K562 (cell line): ENCODE data around the gene EVI5L. TPM values are rescaled to one million over a fixed set of nuclear protein-coding genes. Genes with fewer than 3 reads are reported as not detected.

Experiments
- ATAC-seq: fragments of 200-7000 bp; cut with Tn5 transposase; 3 replicates; pipeline ENCODE4 v1.9.1; 2020; ENCODE audit warnings: moderate library complexity
- BruUV-seq: library from RNA; stranded (reverse); fragments of 400-500 nt; replicated peaks from 2 replicates; lab custom pipeline; 2021; lab: Mats Ljungman, UMichigan
- CTCF ChIA-PET: fragments of 300-600 bp; formaldehyde crosslinking; extraction: SDS; loops from one replicate; lab custom pipeline; 2021; ENCODE audit warnings: low intra/inter-chr PET ratio; lab: Yijun Ruan, JAX
- POLR2A ChIA-PET: fragments of 300-600, 350-650 bp; sonication (Branson Sonifier 250); formaldehyde crosslinking; extraction: SDS; loops from one replicate; lab custom pipeline; 2021; ENCODE audit warnings: antibody characterized with exemption, inconsistent platforms; lab: Yijun Ruan, JAX
- DNase-seq, 4 experiments: peaks; one replicate each; pipeline versions ENCODE4 v3.0.0 to v3.0.0-alpha.2; 2011 to 2018; ENCODE audit warnings: low spot score in 3 of 4, mixed read lengths in 3 of 4; ENCODE audit errors: extremely low read depth in 1 of 4
- FAIRE-seq: peaks from 2 replicates; lab custom pipeline; 2011; peaks lifted over from hg19 to GRCh38; lab: Jason Lieb, UNC
- H2AFZ ChIP-seq: 2 replicates; pipeline ENCODE4 v1.6.0; 2011; ENCODE audit warnings: low read depth, low read length, control low read depth, inconsistent platforms
- H3K27ac ChIP-seq: fragments of 200-600 bp; 3 replicates; pipeline ENCODE4 v1.8.0; 2011; ENCODE audit warnings: low read depth, mild to moderate bottlenecking, control low read depth, inconsistent platforms, low read length, moderate library complexity, mixed read lengths; ENCODE audit errors: extremely low read depth
- H3K27me3 ChIP-seq, 2 experiments: fragments of 300-600 bp in 1 of 2; 2 replicates in 1 of 2; 3 replicates in 1 of 2; pipeline versions ENCODE4 v1.6.0 to v1.8.0; 2011; ENCODE audit warnings: inconsistent platforms in 2 of 2, low read length in 2 of 2, mild to moderate bottlenecking in 1 of 2, mixed read lengths in 1 of 2, moderate library complexity in 1 of 2; ENCODE audit not compliant: control insufficient read depth in 2 of 2, insufficient read depth in 2 of 2
- H3K36me3 ChIP-seq: fragments of 300-600 bp; 3 replicates; pipeline ENCODE4 v1.8.0; 2011; ENCODE audit warnings: mild to moderate bottlenecking, low read length, inconsistent platforms; ENCODE audit not compliant: control insufficient read depth, insufficient read depth
- H3K4me1 ChIP-seq, 2 experiments: fragments of 200-600 bp in 1 of 2; replicated peaks in 1 of 2; 2 replicates in 1 of 2; 3 replicates in 1 of 2; pipeline versions ENCODE4 v1.5.1 to v1.8.0; 2011; ENCODE audit warnings: inconsistent platforms in 2 of 2, low read length in 2 of 2, mild to moderate bottlenecking in 1 of 2, mixed read lengths in 1 of 2, moderate library complexity in 1 of 2; ENCODE audit not compliant: control insufficient read depth in 2 of 2, insufficient read depth in 2 of 2
- H3K4me2 ChIP-seq: 2 replicates; pipeline ENCODE4 v1.6.1; 2011; ENCODE audit warnings: low read length, control low read depth, inconsistent platforms, mixed read lengths; ENCODE audit not compliant: insufficient read depth
- H3K4me3 ChIP-seq: fragments of 200-600 bp; sonication (generic), shearing (Covaris generic); 2 replicates; pipeline ENCODE4 v1.5.1; 2016; ENCODE audit warnings: control low read depth, inconsistent platforms
- H3K79me2 ChIP-seq: fragments of 200-600 bp; 3 replicates; pipeline ENCODE4 v1.8.0; 2011; ENCODE audit warnings: low read length, inconsistent platforms; ENCODE audit not compliant: control insufficient read depth, insufficient read depth
- H3K9ac ChIP-seq, 2 experiments: 2 replicates each; pipeline versions ENCODE4 v1.6.0 to v1.6.1; 2011; ENCODE audit warnings: low read depth in 2 of 2, low read length in 2 of 2, control low read depth in 1 of 2, inconsistent platforms in 1 of 2, mild to moderate bottlenecking in 1 of 2, mixed read lengths in 1 of 2; ENCODE audit not compliant: insufficient read depth in 1 of 2
- H3K9me1 ChIP-seq: one replicate; pipeline ENCODE4 v1.6.0; 2011; ENCODE audit warnings: inconsistent platforms, mild to moderate bottlenecking, low read length, moderate library complexity; ENCODE audit not compliant: control insufficient read depth, insufficient read depth
- H3K9me3 ChIP-seq: replicated peaks from 2 replicates; pipeline ENCODE4 v1.5.1; 2011; ENCODE audit warnings: low read depth, low read length, inconsistent platforms; ENCODE audit not compliant: control insufficient read depth, insufficient read depth
- H4K20me1 ChIP-seq: replicated peaks from 2 replicates; pipeline ENCODE4 v1.6.1; 2011; ENCODE audit warnings: low read length, inconsistent platforms, mixed read lengths; ENCODE audit not compliant: control insufficient read depth, insufficient read depth
- ASH1L ChIP-seq: fragments of 450-650 bp; IDR thresholded peaks from 2 replicates; pipeline ENCODE4 v1.6.1; 2018; ENCODE audit warnings: borderline replicate concordance, mild to moderate bottlenecking, low read depth; ENCODE audit not compliant: partially characterized antibody
- ATF6 ChIP-seq: sonication (generic); formaldehyde crosslinking; IDR thresholded peaks from 2 replicates; pipeline ENCODE4 v1.4.0; 2020; ENCODE audit warnings: mild to moderate bottlenecking, missing genetic modification reagents
- CHD2 ChIP-seq: IDR thresholded peaks from 2 replicates; pipeline ENCODE4 v1.6.1; 2011; ENCODE audit warnings: low read depth, low read length
- GTF2B ChIP-seq: IDR thresholded peaks from 2 replicates; pipeline ENCODE4 v1.6.1; 2011; ENCODE audit not compliant: insufficient read length; ENCODE audit errors: extremely low read depth
- ILF3 ChIP-seq: fragments of 450-650 bp; IDR thresholded peaks from 2 replicates; pipeline ENCODE4 v1.6.1; 2018; ENCODE audit warnings: antibody characterized with exemption, mild to moderate bottlenecking, moderate library complexity, borderline replicate concordance
- POU5F1 ChIP-seq: fragments of 150-350 bp; IDR thresholded peaks from 2 replicates; pipeline ENCODE4 v1.6.1; 2014; ENCODE audit warnings: borderline replicate concordance, low read length, low read depth, mild to moderate bottlenecking; ENCODE audit not compliant: partially characterized antibody
- RBM22 ChIP-seq: fragments of 200-400 bp; formaldehyde crosslinking; IDR thresholded peaks from 2 replicates; pipeline ENCODE4 v1.6.1; 2018; ENCODE audit warnings: low read length, low read depth; ENCODE audit not compliant: poor library complexity, severe bottlenecking
- RFX7 ChIP-seq: fragments of 250-450 bp; sonication (Bioruptor Pico); IDR thresholded peaks from 2 replicates; pipeline ENCODE4 v1.5.1; 2021; ENCODE audit warnings: mild to moderate bottlenecking
- SRSF3 ChIP-seq: fragments of 200-400 bp; formaldehyde crosslinking; IDR thresholded peaks from 2 replicates; pipeline ENCODE4 v1.6.1; 2016; ENCODE audit warnings: mild to moderate bottlenecking, low read length, moderate library complexity; ENCODE audit not compliant: insufficient read depth
- SRSF7 ChIP-seq: fragments of 200-400 bp; formaldehyde crosslinking; optimal IDR thresholded peaks from 2 replicates; pipeline ENCODE3; 2017; ENCODE audit warnings: mild to moderate bottlenecking, low read depth, low read length
- ZKSCAN8 ChIP-seq: fragments of 200-800 bp; sonication (Bioruptor generic); IDR thresholded peaks from 2 replicates; pipeline ENCODE4 v1.6.1; 2016; ENCODE audit warnings: missing genetic modification characterization, missing compliant biosample characterization
- ZNF121 ChIP-seq: sonication (generic); formaldehyde crosslinking; conservative IDR thresholded peaks from 2 replicates; pipeline ENCODE4 v1.8.0; 2022; ENCODE audit warnings: missing genetic modification reagents
- ZNF133 ChIP-seq: fragments of 250-450 bp; sonication (Bioruptor Pico); IDR thresholded peaks from 2 replicates; pipeline ENCODE4 v1.4.0; 2020; ENCODE audit warnings: mild to moderate bottlenecking
- ZNF696 ChIP-seq: fragments of 250-450 bp; sonication (Bioruptor Pico); conservative IDR thresholded peaks from 2 replicates; pipeline ENCODE4 v1.4.0; 2020; ENCODE audit warnings: mild to moderate bottlenecking, moderate library complexity
- WGBS: fragments of 100-300 bp; shearing (Covaris generic); methylation state at CpG from one replicate; pipeline ENCODE4 v1.1.6; 2016; ENCODE audit warnings: low coverage, mixed read lengths; ENCODE audit not compliant: insufficient coverage; ENCODE audit errors: missing lambda C conversion rate; 5-methylcytosine and 5-hydroxymethylcytosine counted together
- in situ Hi-C: fragments of 300-500 bp; cut with MboI; formaldehyde crosslinking; loops from 4 replicates; pipeline ENCODE4 v1.15.0; 2018; ENCODE audit warnings: inconsistent platforms, mixed read lengths
- intact Hi-C: fragments of 100-400 bp; cut with micrococcal nuclease; formaldehyde crosslinking; loops from 2 replicates; pipeline ENCODE4 v1.14.2; 2022
- polyA plus RNA-seq, 8 experiments: library from polyadenylated mRNA; depleted of rRNA in 4 of 8; stranded (reverse) in 5 of 8; unstranded in 3 of 8; fragments of >200 nt; fragmentation: Nextera tagmentation in 2 of 8; fragmentation: Illumina TruSeq in 1 of 8; extraction: Ambion mirVana in 2 of 8; extraction: Trizol in 1 of 8; gene quantifications; 2 replicates each; pipeline versions ENCODE4 v1.2.1 to v1.2.3, GENCODE V29; 2011 to 2014; ENCODE audit warnings: inconsistent platforms in 1 of 8, missing spikeins in 1 of 8
- total RNA-seq, 7 experiments: library from RNA; depleted of rRNA in 6 of 7; stranded (reverse); fragments of >200 nt in 6 of 7; fragmentation: Illumina TruSeq in 2 of 7; extraction: Trizol in 2 of 7; gene quantifications; 2 replicates each; pipeline versions ENCODE4 v1.2.1 to v1.2.3, GENCODE V29; 2011 to 2021; ENCODE audit warnings: low replicate concordance in 1 of 7

The EVI5L gene
- total and polyA plus RNA-seq, 9 of the 15 experiments (the other 6 are each of a cell fraction or from before 2014, with no cell fraction given), result 0.69 to 1.8 (median 1.2) TPM; not detected in 2

- POLR2A ChIA-PET, result no interaction called here
- no peaks in the 10 kb centered on the region for H3K36me3 ChIP-seq
- no peak for ATAC-seq
- H2AFZ ChIP-seq, result no peak overlapping the region
- H4K20me1 ChIP-seq, result no peaks in the 10 kb centered on the region
- H3K9ac ChIP-seq, result no peak overlapping the region
- no peak overlapping the region for H3K4me3 ChIP-seq
- H3K9me1 ChIP-seq, result no peaks in the 10 kb centered on the region
- no peak overlapping the region for H3K27ac ChIP-seq
- H3K4me1 ChIP-seq, result no peaks in the 10 kb centered on the region; a peak in 1 of 5 replicates
- in situ Hi-C loops, result loop anchor here (5.0 to 10.0 kb wide), 2 partner anchors 236 to 453 kb away; no protein-coding TSS in a partner anchor
- CTCF ChIA-PET, result no interaction called here
- BruUV-seq, result no TSS peak
- FAIRE-seq, result no peak
- WGBS, result 17% methylated on average over 5 of the region's 5 CpGs
- no peaks in the 10 kb centered on the region for H3K79me2 ChIP-seq
- intact Hi-C loops, result no loop called here
- H3K27me3 ChIP-seq, result peaks cover 7 to 22% of the 10 kb centered on the region in 2 experiments; a peak in 4 of 5 replicates
- no peak for TF ChIP-seq ZKSCAN8 (CRISPR knock-in tag)
- no peak for TF ChIP-seq ZNF696 (CRISPR knock-in tag)
- no peak for TF ChIP-seq POU5F1
- no peak for DNase-seq
- H3K9me3 ChIP-seq, result no peaks in the 10 kb centered on the region; the same call in 1 of the 2 replicates
- H3K4me2 ChIP-seq, result no peak overlapping the region
These were observed 21.9 kb upstream of the EVI5L start for GRCh38 chr19:7808108-7808507.

GRCh38 chr19:7811989-7812388, 18.0 kb upstream of the EVI5L start:
- CTCF ChIA-PET, result no interaction called here
- Histone ChIP-seq H3K4me3 (no peak overlapping the region), H3K9ac (no peak overlapping the region), H3K27ac (no peak overlapping the region), H3K79me2 (no peaks in the 10 kb centered on the region), H3K4me1 (no peaks in the 10 kb centered on the region; a peak in 1 of 5 replicates), H2AFZ (no peak overlapping the region), H3K27me3 (peaks cover 2 to 11% of the 10 kb centered on the region in 2 experiments; a peak in 2 of 5 replicates), H3K36me3 (no peaks in the 10 kb centered on the region), H4K20me1 (no peaks in the 10 kb centered on the region), H3K9me3 (no peaks in the 10 kb centered on the region; the same call in 1 of the 2 replicates), H3K9me1 (no peaks in the 10 kb centered on the region), H3K4me2 (no peak overlapping the region)
- WGBS, result 0% methylated on average over 2 of the region's 2 CpGs
- BruUV-seq, result no TSS peak
- no peak for FAIRE-seq
- ATAC-seq, result no peak
- intact Hi-C loops, result no loop called here
- in situ Hi-C loops, result no loop called here
- DNase-seq, result no peak
- POLR2A ChIA-PET, result interaction anchor here (0.8 to 1.1 kb wide), 3 partner anchors 9 to 12 kb away, joined by 3 to 6 read pairs (median 5); no protein-coding TSS in a partner anchor
- TF ChIP-seq GTF2B, result no peak
- TF ChIP-seq ZNF133, result no peak
- no peak for TF ChIP-seq CHD2
- no peak for TF ChIP-seq ZNF121
- no peak for TF ChIP-seq SRSF7
- TF ChIP-seq ILF3, result no peak
- TF ChIP-seq ASH1L, result no peak
- TF ChIP-seq ATF6 (CRISPR knock-in tag), result no peak
- TF ChIP-seq RFX7 (CRISPR knock-in tag), result no peak
- no peak for TF ChIP-seq RBM22
- no peak for TF ChIP-seq SRSF3
